Bronchial epithelial cell (primary cell): Measurements from ENCODE around the gene PA2G4. TPM values are rescaled to one million over a fixed set of nuclear protein-coding genes. Genes with fewer than 3 reads are reported as not detected.

Source experiments
- DNase-seq: peaks from one replicate; pipeline ENCODE4 v3.0.0-alpha.2; 2010; ENCODE audit warnings: low read depth
- FAIRE-seq: peaks from 2 replicates; lab custom pipeline; 2011; peaks lifted over from hg19 to GRCh38; lab: Jason Lieb, UNC
- H3K27me3 ChIP-seq: 2 replicates; pipeline ENCODE4 v1.5.1; 2011; ENCODE audit warnings: low read length; ENCODE audit not compliant: control insufficient read depth, insufficient read depth
- H3K36me3 ChIP-seq: 2 replicates; pipeline ENCODE4 v1.5.1; 2011; ENCODE audit warnings: low read length; ENCODE audit not compliant: control insufficient read depth, insufficient read depth
- H3K4me3 ChIP-seq: 2 replicates; pipeline ENCODE4 v1.5.1; 2011; ENCODE audit warnings: mild to moderate bottlenecking, low read depth, low read length, control low read depth
- CTCF ChIP-seq: IDR thresholded peaks from 2 replicates; pipeline ENCODE4 v1.5.1; 2011; ENCODE audit warnings: mild to moderate bottlenecking, moderate library complexity, low read length, control low read depth, inconsistent platforms; ENCODE audit not compliant: insufficient read depth, severe bottlenecking
- total RNA-seq: library from RNA; depleted of rRNA; stranded (reverse); fragments of >200 nt; gene quantifications from 2 replicates; pipeline ENCODE4 v1.2.1, GENCODE V29; 2014

Gene PA2G4
- total RNA-seq, 1 donor from 2014 or later: 172 TPM

DNA sequence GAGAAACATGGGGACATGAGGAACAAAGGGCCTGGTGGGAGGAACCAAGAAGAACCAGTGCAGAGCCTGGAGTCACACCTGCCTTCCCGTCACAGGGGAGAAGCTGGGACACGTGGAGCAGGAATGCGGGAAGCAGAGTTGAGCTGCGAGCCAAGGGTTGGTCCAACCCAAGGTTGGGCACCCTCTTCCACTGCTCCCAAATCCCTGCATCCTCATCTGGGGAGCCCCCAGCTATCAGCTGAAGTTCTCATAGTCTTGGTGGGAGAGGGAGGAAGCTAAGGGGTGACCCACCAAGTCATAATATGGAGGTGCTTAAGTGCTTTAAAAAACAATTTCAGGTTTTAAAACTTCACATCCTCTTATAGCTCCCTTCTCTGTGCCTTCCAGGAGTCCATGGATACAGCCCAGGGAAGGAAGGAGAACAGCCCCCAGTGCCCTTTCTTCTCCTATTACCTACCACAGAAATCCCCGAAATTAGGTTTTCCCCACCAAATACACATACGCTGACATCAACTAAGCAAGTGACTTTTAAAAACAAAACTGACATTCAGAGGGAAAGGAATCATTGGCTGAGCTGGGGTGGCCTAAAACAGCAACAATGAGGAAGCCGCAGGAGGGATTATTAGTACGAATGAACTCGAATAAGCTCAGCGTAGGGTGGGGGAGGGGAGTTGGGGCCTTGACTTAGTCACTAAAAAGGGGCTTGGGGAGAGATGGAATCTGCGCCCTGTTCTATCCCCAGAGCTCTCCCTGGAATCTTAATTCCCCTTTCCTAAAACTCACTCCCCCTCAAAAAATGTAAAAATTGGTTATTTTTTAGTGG lies 58.3 kb downstream of the PA2G4 start:
- no peak for TF ChIP-seq CTCF
- Histone ChIP-seq H3K4me3 (no peak overlapping the region), H3K36me3 (peaks cover 39% of the 10 kb centered on the region), H3K27me3 (no peaks in the 10 kb centered on the region)
- no peak for DNase-seq
- FAIRE-seq: no peak

Other genes starting within 250 kb of the PA2G4 start
- 34.0 and 56.3 TPM in 2 replicates for gene PYM1, start 176.7 kb upstream of the PA2G4 start, total RNA-seq
- gene DGKA, start 173.4 kb upstream of the PA2G4 start, total RNA-seq: 81.9 and 88.5 TPM in 2 replicates
- gene PMEL, start 138.5 kb upstream of the PA2G4 start, total RNA-seq: 1.8 and 2.6 TPM in 2 replicates
- gene CDK2, start 137.7 kb upstream of the PA2G4 start, total RNA-seq: 5.2 and 6.8 TPM in 2 replicates
- 30.8 and 48.8 TPM in 2 replicates for gene RAB5B, start 130.5 kb upstream of the PA2G4 start, total RNA-seq
- 2.1 and 3.6 TPM in 2 replicates for gene SUOX, start 107.3 kb upstream of the PA2G4 start, total RNA-seq
- gene IKZF4, start 83.5 kb upstream of the PA2G4 start, total RNA-seq: 0.26 and 0.64 TPM in 2 replicates
- 32.8 and 201 TPM in 2 replicates for gene RPS26, start 62.6 kb upstream of the PA2G4 start, total RNA-seq
- 21.1 and 59.8 TPM in 2 replicates for gene ERBB3, start 24.4 kb upstream of the PA2G4 start, total RNA-seq
- gene RPL41, start 12.1 kb downstream of the PA2G4 start, total RNA-seq: 3,411 and 3,733 TPM in 2 replicates
- gene ZC3H10, start 13.7 kb downstream of the PA2G4 start, total RNA-seq: 3.5 and 4.5 TPM in 2 replicates
- gene ESYT1, start 23.7 kb downstream of the PA2G4 start, total RNA-seq: 253 and 304 TPM in 2 replicates
- gene MYL6B, start 48.0 kb downstream of the PA2G4 start, total RNA-seq: 27.4 and 33.5 TPM in 2 replicates
- gene MYL6, start 53.8 kb downstream of the PA2G4 start, total RNA-seq: 590 and 1,212 TPM in 2 replicates
- 14.0 and 20.4 TPM in 2 replicates for gene SMARCC2, start 84.9 kb downstream of the PA2G4 start, total RNA-seq
- gene RNF41, start 117.4 kb downstream of the PA2G4 start, total RNA-seq: 102 and 158 TPM in 2 replicates
- 25.3 and 40.5 TPM in 2 replicates for gene NABP2, start 119.8 kb downstream of the PA2G4 start, total RNA-seq
- 0.13 and 0.26 TPM in 2 replicates for gene SLC39A5, start 125.5 kb downstream of the PA2G4 start, total RNA-seq
- 6.8 and 11.3 TPM in 2 replicates for gene ANKRD52, start 153.8 kb downstream of the PA2G4 start, total RNA-seq
- gene COQ10A, start 162.4 kb downstream of the PA2G4 start, total RNA-seq: 2.7 and 5.3 TPM in 2 replicates
- gene CS, start 195.8 kb downstream of the PA2G4 start, total RNA-seq: 64.8 and 89.4 TPM in 2 replicates
- 59.9 and 91.1 TPM in 2 replicates for gene CNPY2, start 211.4 kb downstream of the PA2G4 start, total RNA-seq
- 20.5 and 30.7 TPM in 2 replicates for gene PAN2, start 229.4 kb downstream of the PA2G4 start, total RNA-seq
- 0.13 TPM in 1 of 2 replicates, not detected in the other for gene IL23A, start 234.3 kb downstream of the PA2G4 start, total RNA-seq